OCI-LY1 (cell line): ENCODE measurements around the gene AP5S1.

Source experiments
- H2AFZ ChIP-seq: fragments of 200-600 bp; sonication (generic), shearing (Covaris generic); 2 replicates; pipeline ENCODE4 v1.6.0; 2014; ENCODE audit warnings: antibody characterized with exemption, mild to moderate bottlenecking, low read length
- H3F3A ChIP-seq: fragments of 200-600 bp; sonication (generic), shearing (Covaris generic); 2 replicates; pipeline ENCODE4 v1.6.0; 2014; ENCODE audit warnings: mild to moderate bottlenecking, antibody characterized with exemption, low read length, moderate library complexity; ENCODE audit not compliant: insufficient read depth
- H3K27ac ChIP-seq: fragments of 200-600 bp; sonication (generic); 2 replicates; pipeline ENCODE4 v1.5.1; 2014; ENCODE audit warnings: low read length, mixed run types, mild to moderate bottlenecking, low read depth; ENCODE audit not compliant: poor library complexity, severe bottlenecking
- H3K27me3 ChIP-seq: fragments of 200-600 bp; sonication (generic); 2 replicates; pipeline ENCODE4 v1.6.0; 2014; ENCODE audit warnings: antibody characterized with exemption, mild to moderate bottlenecking, low read length, moderate library complexity; ENCODE audit not compliant: insufficient read depth
- H3K36me3 ChIP-seq: fragments of 200-600 bp; sonication (generic); 2 replicates; pipeline ENCODE4 v1.6.1; 2014; ENCODE audit warnings: mild to moderate bottlenecking, antibody characterized with exemption, low read length, moderate library complexity, mixed read lengths; ENCODE audit not compliant: insufficient read depth
- H3K4me1 ChIP-seq: fragments of 200-600 bp; sonication (generic); 2 replicates; pipeline ENCODE4 v1.5.1; 2014; ENCODE audit warnings: mild to moderate bottlenecking, low read length, moderate library complexity; ENCODE audit not compliant: insufficient read depth, severe bottlenecking
- H3K4me2 ChIP-seq: fragments of 200-600 bp; sonication (generic), shearing (Covaris generic); 2 replicates; pipeline ENCODE4 v1.6.1; 2014; ENCODE audit warnings: low read length
- H3K4me3 ChIP-seq: fragments of 200-600 bp; sonication (generic); 2 replicates; pipeline ENCODE4 v1.5.1; 2014; ENCODE audit warnings: low read length, low read depth, mild to moderate bottlenecking, mixed read lengths; ENCODE audit not compliant: poor library complexity, severe bottlenecking
- H3K79me2 ChIP-seq: fragments of 200-600 bp; shearing (Covaris generic); 2 replicates; pipeline ENCODE4 v1.6.1; 2016; ENCODE audit warnings: mixed run types, low read length, mixed read lengths; ENCODE audit not compliant: insufficient read depth
- H3K9ac ChIP-seq: fragments of 200-600 bp; sonication (generic), shearing (Covaris generic); 2 replicates; pipeline ENCODE4 v1.6.1; 2014; ENCODE audit warnings: mild to moderate bottlenecking, low read length, mixed read lengths
- H3K9me2 ChIP-seq: fragments of 200-600 bp; sonication (generic), shearing (Covaris generic); 2 replicates; pipeline ENCODE4 v1.6.1; 2014; ENCODE audit warnings: low read depth, mild to moderate bottlenecking, low read length, mixed read lengths
- H3K9me3 ChIP-seq: fragments of 200-600 bp; shearing (Covaris generic); 2 replicates; pipeline ENCODE4 v1.6.1; 2014; ENCODE audit warnings: low read length, mixed read lengths
- H4K20me1 ChIP-seq: fragments of 200-600 bp; sonication (generic), shearing (Covaris generic); 2 replicates; pipeline ENCODE4 v1.6.0; 2016; ENCODE audit warnings: mild to moderate bottlenecking, low read length; ENCODE audit not compliant: insufficient read depth
- EZH2 ChIP-seq: fragments of 200-600 bp; sonication (generic), shearing (Covaris generic); IDR thresholded peaks from 2 replicates; pipeline ENCODE4 v1.8.0; 2017; ENCODE audit warnings: borderline replicate concordance, mixed run types, mild to moderate bottlenecking, antibody characterized with exemption, low read length, moderate library complexity, mixed read lengths
- TF ChIP-seq, protein P1 (sequence below): fragments of 200-600 bp; sonication (generic), shearing (Covaris generic); IDR thresholded peaks from 2 replicates; pipeline ENCODE4 v1.5.1; 2017; ENCODE audit warnings: mild to moderate bottlenecking, antibody characterized with exemption, low read length, moderate library complexity, mixed read lengths

The AP5S1 gene

DNA sequence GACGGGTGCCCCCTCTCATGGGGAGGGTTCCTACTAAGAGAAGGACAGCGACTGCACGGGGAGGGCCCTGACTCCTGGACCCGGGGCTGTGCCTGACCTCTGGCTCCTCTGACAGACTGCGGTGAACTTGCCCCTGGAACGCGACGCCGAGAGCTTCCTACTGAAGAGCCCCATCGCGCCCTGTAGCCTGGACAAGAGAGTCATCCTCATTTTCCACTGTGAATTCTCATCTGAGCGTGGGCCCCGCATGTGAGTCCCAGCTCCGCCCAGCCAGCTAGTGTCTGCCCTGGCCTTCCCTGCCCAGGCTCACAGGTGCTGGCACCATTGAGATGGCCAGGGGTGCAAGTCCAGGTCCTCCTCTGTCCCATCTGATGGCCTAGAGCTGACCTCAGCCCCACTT lies 17.1 kb upstream of the AP5S1 start:
- Histone ChIP-seq H3K27me3 (no peaks in the 10 kb centered on the region), H3F3A (no peaks in the 10 kb centered on the region), H3K36me3 (peaks cover 65% of the 10 kb centered on the region), H3K4me1 (peaks cover 32% of the 10 kb centered on the region), H3K9ac (no peak overlapping the region), H2AFZ (no peak overlapping the region), H3K79me2 (no peaks in the 10 kb centered on the region), H3K4me3 (no peak overlapping the region), H3K9me2 (no peaks in the 10 kb centered on the region), H3K9me3 (no peaks in the 10 kb centered on the region), H4K20me1 (no peaks in the 10 kb centered on the region), H3K27ac (no peak overlapping the region), H3K4me2 (no peak overlapping the region)
- TF ChIP-seq, protein P1, sequence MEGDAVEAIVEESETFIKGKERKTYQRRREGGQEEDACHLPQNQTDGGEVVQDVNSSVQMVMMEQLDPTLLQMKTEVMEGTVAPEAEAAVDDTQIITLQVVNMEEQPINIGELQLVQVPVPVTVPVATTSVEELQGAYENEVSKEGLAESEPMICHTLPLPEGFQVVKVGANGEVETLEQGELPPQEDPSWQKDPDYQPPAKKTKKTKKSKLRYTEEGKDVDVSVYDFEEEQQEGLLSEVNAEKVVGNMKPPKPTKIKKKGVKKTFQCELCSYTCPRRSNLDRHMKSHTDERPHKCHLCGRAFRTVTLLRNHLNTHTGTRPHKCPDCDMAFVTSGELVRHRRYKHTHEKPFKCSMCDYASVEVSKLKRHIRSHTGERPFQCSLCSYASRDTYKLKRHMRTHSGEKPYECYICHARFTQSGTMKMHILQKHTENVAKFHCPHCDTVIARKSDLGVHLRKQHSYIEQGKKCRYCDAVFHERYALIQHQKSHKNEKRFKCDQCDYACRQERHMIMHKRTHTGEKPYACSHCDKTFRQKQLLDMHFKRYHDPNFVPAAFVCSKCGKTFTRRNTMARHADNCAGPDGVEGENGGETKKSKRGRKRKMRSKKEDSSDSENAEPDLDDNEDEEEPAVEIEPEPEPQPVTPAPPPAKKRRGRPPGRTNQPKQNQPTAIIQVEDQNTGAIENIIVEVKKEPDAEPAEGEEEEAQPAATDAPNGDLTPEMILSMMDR = no peak

DNA sequence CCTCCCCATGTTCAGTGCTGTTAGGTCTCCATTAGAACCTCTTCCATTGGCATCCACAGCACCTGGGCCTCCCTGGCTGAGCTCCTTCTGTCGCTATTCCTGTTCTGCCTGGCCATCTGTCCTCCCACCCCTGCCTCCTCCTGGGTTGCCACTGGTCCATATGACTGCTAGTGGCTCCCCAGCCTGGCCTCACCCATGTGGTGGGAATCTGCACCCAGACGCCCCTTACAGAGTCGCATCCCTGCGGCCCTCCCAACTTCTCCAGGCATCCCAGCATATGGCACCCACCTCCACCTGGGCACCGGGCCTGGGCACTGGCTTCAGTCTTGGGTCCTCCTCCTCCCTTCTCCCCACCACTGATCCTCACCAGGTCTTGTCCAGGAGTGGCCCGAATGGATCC lies 16.5 kb upstream of the AP5S1 start:
- no peaks in the 10 kb centered on the region for H3K27me3 ChIP-seq
- TF ChIP-seq, protein P1 = no peak
- no peak for TF ChIP-seq EZH2
- H3K79me2 ChIP-seq = no peaks in the 10 kb centered on the region
- H3K9me2 ChIP-seq = no peaks in the 10 kb centered on the region
- H3K9ac ChIP-seq = no peak overlapping the region
- no peak overlapping the region for H3K4me2 ChIP-seq
- H3K4me3 ChIP-seq = no peak overlapping the region
- no peaks in the 10 kb centered on the region for H4K20me1 ChIP-seq
- no peak overlapping the region for H3K27ac ChIP-seq
- no peak overlapping the region for H2AFZ ChIP-seq
- H3F3A ChIP-seq = no peaks in the 10 kb centered on the region
- peaks cover 26% of the 10 kb centered on the region for H3K4me1 ChIP-seq
- no peaks in the 10 kb centered on the region for H3K9me3 ChIP-seq
- H3K36me3 ChIP-seq = peaks cover 65% of the 10 kb centered on the region

DNA sequence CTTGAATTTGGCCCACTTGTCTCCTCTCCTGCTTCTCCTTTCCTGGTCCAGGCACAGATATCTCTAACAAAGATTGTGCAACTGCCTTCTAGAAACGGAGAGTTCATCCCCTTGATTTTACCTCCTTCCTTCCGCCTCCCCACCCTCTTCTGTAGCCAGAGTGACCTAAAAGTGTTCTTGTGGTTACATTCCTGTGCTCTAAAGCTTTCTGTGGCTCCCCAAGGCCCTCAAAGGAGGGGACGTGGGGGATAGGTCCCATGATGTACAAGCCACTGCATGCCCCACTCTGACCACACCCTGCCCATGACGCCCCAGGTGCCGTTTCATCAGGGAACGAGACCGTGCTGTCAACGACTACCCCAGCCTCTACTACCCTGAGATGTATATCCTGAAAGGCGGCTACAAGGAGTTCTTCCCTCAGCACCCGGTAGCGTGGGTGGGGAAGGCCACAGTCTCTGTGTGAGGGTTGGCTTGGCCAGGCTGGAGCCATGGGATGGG lies 16.0 kb upstream of the AP5S1 start:
- Histone ChIP-seq H3K9ac (no peak overlapping the region), H3K4me3 (no peak overlapping the region), H3F3A (no peaks in the 10 kb centered on the region), H4K20me1 (no peaks in the 10 kb centered on the region), H3K36me3 (peaks cover 65% of the 10 kb centered on the region), H3K79me2 (no peaks in the 10 kb centered on the region), H3K27me3 (no peaks in the 10 kb centered on the region), H3K9me2 (no peaks in the 10 kb centered on the region), H3K4me1 (peaks cover 22% of the 10 kb centered on the region), H2AFZ (no peak overlapping the region), H3K4me2 (no peak overlapping the region), H3K27ac (no peak overlapping the region), H3K9me3 (no peaks in the 10 kb centered on the region)
- no peak for TF ChIP-seq EZH2
- TF ChIP-seq, protein P1 = no peak
